Mesothelial cell of epicardium (in vitro differentiated cells): ENCODE results near the gene ZBTB39. TPM values are rescaled to one million over a fixed set of nuclear protein-coding genes. Genes with fewer than 3 reads are reported as not detected.

Experiments used
- DNase-seq, 2 experiments: peaks; one replicate each; pipeline ENCODE4 v3.0.0; 2021; ENCODE audit warnings: low spot score in 2 of 2; ENCODE audit not compliant: unreplicated experiment in 2 of 2
- H3K27ac Mint-ChIP-seq: 2 replicates; pipeline ENCODE4 v1.8.0; 2021; ENCODE audit warnings: mixed read lengths
- H3K27me3 Mint-ChIP-seq: 2 replicates; pipeline ENCODE4 v1.8.0; 2021; ENCODE audit warnings: low read depth, mixed read lengths
- H3K36me3 Mint-ChIP-seq: 2 replicates; pipeline ENCODE4 v1.8.0; 2021; ENCODE audit warnings: mixed read lengths
- H3K4me1 Mint-ChIP-seq: 2 replicates; pipeline ENCODE4 v1.8.0; 2021; ENCODE audit warnings: mixed read lengths
- H3K4me3 Mint-ChIP-seq: 2 replicates; pipeline ENCODE4 v1.8.0; 2021; ENCODE audit warnings: mild to moderate bottlenecking, moderate library complexity, mixed read lengths
- H3K9me3 Mint-ChIP-seq: 2 replicates; pipeline ENCODE4 v1.8.0; 2021; ENCODE audit warnings: mixed read lengths
- CTCF ChIP-seq: fragments of 200-600 bp; sonication (generic); IDR thresholded peaks from one replicate; pipeline ENCODE4 v1.5.0; 2021; ENCODE audit warnings: antibody characterized with exemption; ENCODE audit not compliant: unreplicated experiment
- total RNA-seq: library from RNA; stranded (reverse); gene quantifications from 3 replicates; pipeline ENCODE4 v1.2.1, GENCODE V29; 2021

The ZBTB39 gene
- total RNA-seq, 1 donor from 2014 or later: 19.2 TPM

DNA sequence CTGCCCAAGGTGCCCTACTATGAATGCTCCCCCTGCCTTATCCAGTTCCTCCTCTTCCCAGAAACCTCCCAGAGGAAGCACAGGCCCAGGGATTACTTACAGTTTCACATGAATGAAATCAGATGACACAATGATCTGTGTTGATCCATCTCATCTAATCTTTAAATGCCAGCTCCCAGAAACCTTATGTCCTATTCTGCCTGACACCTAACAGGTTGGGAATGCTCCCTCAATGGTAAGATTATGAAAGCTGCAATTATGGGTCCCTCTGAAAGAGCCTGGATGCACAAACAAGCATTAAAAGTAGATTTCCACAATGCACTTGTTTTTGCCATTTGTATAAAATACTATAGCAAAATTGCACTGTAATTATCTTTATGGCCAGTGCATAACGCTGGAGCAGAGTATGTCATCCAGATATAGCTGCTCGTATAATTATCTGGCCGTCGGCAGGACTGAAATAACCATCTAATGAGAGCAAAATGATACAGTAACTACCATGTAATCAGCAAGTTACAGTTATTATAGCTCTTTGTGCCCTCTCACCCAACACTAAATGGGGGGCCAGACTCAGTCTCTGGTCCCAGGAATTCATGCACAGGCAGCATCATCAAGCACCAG is 4.4 kb upstream of the ZBTB39 start:
- Mint-ChIP-seq H3K36me3 (no peaks in the 10 kb centered on the region), H3K4me1 (peaks cover 14% of the 10 kb centered on the region), H3K27me3 (peaks cover 26% of the 10 kb centered on the region), H3K4me3 (no peak overlapping the region), H3K9me3 (no peaks in the 10 kb centered on the region), H3K27ac (no peak overlapping the region)
- no peak for TF ChIP-seq CTCF
- no peak for DNase-seq

- Mint-ChIP-seq H3K4me3 (no peak overlapping the region), H3K36me3 (no peaks in the 10 kb centered on the region), H3K4me1 (peaks cover 21% of the 10 kb centered on the region), H3K27me3 (peaks cover 24% of the 10 kb centered on the region), H3K27ac (no peak overlapping the region), H3K9me3 (no peaks in the 10 kb centered on the region)
- no peak for DNase-seq
- TF ChIP-seq CTCF: no peak
Measured at GRCh38 chr12:57009949-57010626, 3.7 kb upstream of the ZBTB39 start.

DNA sequence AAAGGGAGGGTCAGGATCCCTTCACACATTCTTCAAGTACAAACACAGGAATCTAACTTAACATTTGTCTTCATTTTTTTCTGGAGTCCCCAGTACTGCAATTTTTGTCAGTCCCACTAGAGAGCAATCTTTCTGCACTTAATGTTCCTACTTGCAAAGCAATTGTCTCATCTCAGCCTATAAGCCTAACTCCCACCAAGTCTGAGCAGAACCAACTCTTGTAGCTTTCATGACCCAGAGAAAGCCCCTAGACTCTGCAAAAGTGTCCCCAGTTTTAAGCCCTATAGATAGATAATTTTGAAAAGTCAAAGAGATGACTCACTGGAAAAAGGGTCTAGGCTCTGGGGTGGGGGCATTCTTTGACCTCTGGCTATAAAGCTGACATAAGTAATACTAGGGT is 1.8 kb upstream of the ZBTB39 start:
- Mint-ChIP-seq H3K4me3 (peak overlapping the region; percentile 50), H3K27me3 (peaks cover 9% of the 10 kb centered on the region), H3K4me1 (peaks cover 25% of the 10 kb centered on the region), H3K36me3 (peaks cover 5% of the 10 kb centered on the region), H3K9me3 (no peaks in the 10 kb centered on the region), H3K27ac (peak overlapping the region; percentile 73)
- peak; percentile 57 for TF ChIP-seq CTCF
- DNase-seq: no peak

DNA sequence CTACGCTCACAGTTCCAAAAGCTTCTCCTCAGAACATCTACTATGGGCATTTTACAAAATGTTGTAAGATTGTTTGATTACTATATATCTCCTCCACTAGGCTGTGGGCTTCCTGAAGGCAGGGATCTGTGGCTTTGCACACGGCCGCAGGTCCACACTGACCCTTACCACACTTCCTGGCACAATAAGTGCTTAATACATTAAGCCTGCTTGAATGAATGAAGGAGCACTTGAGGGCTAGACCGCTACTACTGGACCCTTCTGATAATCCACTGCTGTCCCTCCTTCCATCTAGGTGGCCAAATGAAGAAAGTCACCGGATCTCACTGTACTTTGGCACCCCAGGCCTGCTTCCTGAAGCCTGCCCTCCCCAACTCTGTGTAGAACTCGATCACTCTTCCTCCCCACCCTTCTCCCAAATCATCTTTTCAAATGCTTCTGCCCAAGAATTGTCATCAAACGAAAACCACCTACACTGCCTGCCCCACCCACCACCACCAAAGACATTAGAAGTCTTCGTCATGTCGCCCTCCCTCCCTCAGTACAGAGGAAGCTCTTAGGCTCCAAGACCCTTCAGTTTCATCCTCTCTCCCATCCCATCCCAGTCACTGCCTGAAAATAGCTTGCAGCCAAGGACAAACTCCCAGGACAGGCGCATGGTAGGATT is 596 bp upstream of the ZBTB39 start:
- H3K27ac Mint-ChIP-seq: peak overlapping the region; percentile 85
- H3K36me3 Mint-ChIP-seq: peaks cover 13% of the 10 kb centered on the region
- H3K4me3 Mint-ChIP-seq: peak overlapping the region; percentile 79
- H3K9me3 Mint-ChIP-seq: no peaks in the 10 kb centered on the region
- H3K4me1 Mint-ChIP-seq: peaks cover 25% of the 10 kb centered on the region
- TF ChIP-seq CTCF: no peak
- no peak for DNase-seq
- peaks cover 2% of the 10 kb centered on the region for H3K27me3 Mint-ChIP-seq

GRCh38 chr12:57004651-57005050 is 1.7 kb downstream of the ZBTB39 start:
- TF ChIP-seq CTCF: no peak
- peaks cover 25% of the 10 kb centered on the region for H3K4me1 Mint-ChIP-seq
- no peaks in the 10 kb centered on the region for H3K9me3 Mint-ChIP-seq
- no peak for DNase-seq
- H3K27me3 Mint-ChIP-seq: no peaks in the 10 kb centered on the region
- H3K4me3 Mint-ChIP-seq: peak overlapping the region; percentile 85
- H3K27ac Mint-ChIP-seq: no peak overlapping the region
- peaks cover 15% of the 10 kb centered on the region for H3K36me3 Mint-ChIP-seq
